ENCODE results near the gene FAM72A.
"Not testable (repeated sequence)": the region's sequence is repeated elsewhere in the genome, so short reads cannot be mapped to it uniquely, and the experiment has no call there.

FAM72A gene

DNA sequence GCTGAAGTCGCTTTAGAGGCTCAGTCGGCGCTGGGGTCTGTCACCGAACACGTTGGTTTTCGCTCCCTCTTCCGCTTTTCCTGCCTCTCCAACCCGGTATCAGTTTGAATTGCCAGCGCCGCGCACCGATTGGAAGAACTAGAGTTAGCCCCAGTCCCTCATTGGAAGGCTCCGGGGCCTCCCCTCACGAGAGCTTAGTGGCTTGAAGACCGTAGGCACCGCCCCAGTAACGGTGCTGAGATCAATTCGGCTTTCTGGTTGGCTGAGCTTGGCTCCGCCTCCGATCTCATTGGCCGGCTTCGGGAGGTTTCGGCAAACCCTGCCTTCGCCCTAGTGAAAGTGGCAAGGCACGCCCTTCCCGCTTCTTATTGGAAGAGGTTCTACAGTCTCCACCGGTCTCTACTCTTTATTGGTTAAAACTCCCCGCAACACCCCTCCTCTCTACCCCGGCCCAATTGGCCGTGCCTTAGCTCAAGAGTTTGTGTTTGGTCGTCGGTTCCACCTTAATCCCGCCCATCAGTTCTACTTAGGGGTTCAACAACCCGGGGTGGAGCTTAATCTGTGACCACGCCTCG is at the start of gene FAM72A:
Gene FAM72A, minus strand, starts transcription at position 51 of the 575 bp plus-strand sequence. CDS start 814 bp downstream, outside the sequence.
- H3K4me3 ChIP-seq (ENCODE audit: low read depth, low read length), result peak within 1 kb of the TSS; percentile 49
- DNase-seq (ENCODE audit: low read depth), result peak; percentile 99

DNA sequence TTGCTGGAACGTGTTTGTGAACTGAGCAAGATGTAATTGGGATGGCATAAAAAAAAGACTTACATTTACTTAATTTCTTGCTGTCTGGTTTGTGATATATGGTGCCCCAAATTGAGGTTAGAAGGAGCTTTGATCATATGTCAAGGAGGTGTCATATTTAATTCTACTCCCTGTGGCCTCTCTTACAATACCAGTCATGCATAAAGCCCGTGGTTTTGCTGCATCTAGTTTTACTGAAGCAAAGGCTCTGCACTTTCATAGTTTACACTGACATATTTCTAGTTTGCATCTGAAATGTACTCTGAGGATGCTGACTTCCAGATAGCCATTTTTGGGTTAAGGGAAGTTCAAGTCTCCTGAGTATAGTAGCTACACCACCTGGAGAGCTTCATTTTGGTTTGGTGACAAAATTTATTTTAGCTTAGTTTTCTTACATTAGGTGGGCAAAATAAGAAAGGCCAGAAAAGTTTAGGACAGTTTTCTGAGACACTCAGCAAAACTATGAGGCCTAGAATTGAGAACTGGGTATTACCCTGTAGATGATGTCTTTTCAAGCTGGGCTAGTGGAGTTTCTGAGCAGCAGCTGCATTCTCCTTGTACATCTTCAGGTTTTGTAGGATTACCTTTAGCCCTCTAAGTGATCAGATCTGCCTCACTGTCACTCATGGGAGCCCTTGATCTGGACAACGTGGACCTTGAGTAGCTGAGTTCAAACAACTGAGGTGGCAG is 48.5 kb upstream of the FAM72A start:
- not testable (repeated sequence) for H3K4me3 ChIP-seq (ENCODE audit: low read depth, low read length); DNase-seq (ENCODE audit: low read depth)

- DNase-seq (ENCODE audit: low read depth); H3K4me3 ChIP-seq (ENCODE audit: low read depth, low read length): not testable (repeated sequence)
Measured at GRCh38 chr1:206246129-206246886, 43.7 kb upstream of the FAM72A start.

GRCh38 chr1:206245479-206245878 is 42.8 kb upstream of the FAM72A start:
- H3K4me3 ChIP-seq (ENCODE audit: low read depth, low read length), result not testable (repeated sequence)

GRCh38 chr1:206243335-206243734 is 40.7 kb upstream of the FAM72A start:
- peak; percentile 60 for DNase-seq (ENCODE audit: low read depth)
- not testable (repeated sequence) for H3K4me3 ChIP-seq (ENCODE audit: low read depth, low read length)

More at GRCh38 chr1:206245479-206245878, 42.8 kb upstream of the FAM72A start:
- not testable (repeated sequence) for DNase-seq (ENCODE audit: low read depth)

- not testable (repeated sequence) for DNase-seq (ENCODE audit: low read depth); H3K4me3 ChIP-seq (ENCODE audit: low read depth, low read length)
Measured at GRCh38 chr1:206240288-206240687, 37.6 kb upstream of the FAM72A start.

GRCh38 chr1:206235190-206235589 is 32.6 kb upstream of the FAM72A start:
- H3K4me3 ChIP-seq (ENCODE audit: low read depth, low read length); DNase-seq (ENCODE audit: low read depth): not testable (repeated sequence)

DNA sequence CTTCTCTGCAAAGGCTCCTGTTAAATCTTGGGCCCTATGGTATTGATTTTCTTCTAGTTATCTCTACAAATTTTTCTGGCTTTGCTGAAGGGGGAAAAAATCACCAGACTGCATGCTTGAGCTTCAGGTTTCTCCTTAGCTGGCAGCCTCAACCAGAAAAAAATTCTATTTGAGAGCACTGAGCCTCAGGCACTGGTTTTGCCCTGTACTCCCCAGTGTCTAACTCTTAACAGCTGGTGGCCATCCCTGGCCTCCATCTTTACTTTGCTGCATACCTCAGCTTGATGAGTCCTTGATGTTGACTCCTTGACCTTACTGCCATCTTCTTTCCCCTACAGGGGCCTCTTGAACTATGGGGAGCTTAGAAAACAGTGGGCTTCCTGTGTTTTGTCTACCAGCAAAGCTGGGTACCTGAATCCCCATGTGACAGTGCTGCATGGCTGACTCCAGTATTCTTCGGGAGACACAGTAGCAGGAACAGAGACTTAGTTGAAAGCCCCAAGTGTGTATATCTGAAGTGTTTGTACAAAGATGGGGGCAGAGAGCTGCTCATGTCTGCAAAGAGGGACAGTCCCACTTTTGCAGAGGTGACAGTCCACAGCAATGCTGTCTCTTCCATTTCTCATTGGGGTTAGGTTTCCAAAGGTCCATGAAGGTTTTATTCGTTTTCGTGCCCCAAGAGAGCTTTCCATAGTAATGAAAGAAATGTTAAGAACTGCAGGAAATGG is 31.7 kb upstream of the FAM72A start:
- H3K4me3 ChIP-seq (ENCODE audit: low read depth, low read length); DNase-seq (ENCODE audit: low read depth): not testable (repeated sequence)

- DNase-seq (ENCODE audit: low read depth); H3K4me3 ChIP-seq (ENCODE audit: low read depth, low read length): not testable (repeated sequence)
Measured at GRCh38 chr1:206232970-206233645, 30.5 kb upstream of the FAM72A start.

- not testable (repeated sequence) for DNase-seq (ENCODE audit: low read depth); H3K4me3 ChIP-seq (ENCODE audit: low read depth, low read length)
Measured at GRCh38 chr1:206231989-206232388, 29.4 kb upstream of the FAM72A start.

DNA sequence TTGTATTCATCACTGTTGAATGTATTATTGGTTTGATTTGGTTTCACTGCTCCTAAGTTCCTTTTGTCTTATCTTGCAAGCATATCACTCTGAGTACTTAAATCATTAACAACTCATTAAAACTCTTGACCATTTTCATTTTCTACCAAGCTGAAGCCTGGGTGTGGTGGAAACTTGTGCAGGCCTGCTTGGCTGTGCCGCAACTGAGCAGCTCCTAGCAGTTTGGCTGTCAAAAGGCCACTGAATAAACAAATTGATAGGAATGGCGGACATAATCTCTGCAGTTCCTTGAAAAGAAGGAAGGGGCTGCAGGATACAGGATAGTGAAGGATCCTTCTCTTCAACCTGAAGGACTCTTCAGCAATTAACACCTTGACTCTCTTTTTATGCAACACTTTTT is 26.6 kb upstream of the FAM72A start:
- not testable (repeated sequence) for H3K4me3 ChIP-seq (ENCODE audit: low read depth, low read length); DNase-seq (ENCODE audit: low read depth)

DNA sequence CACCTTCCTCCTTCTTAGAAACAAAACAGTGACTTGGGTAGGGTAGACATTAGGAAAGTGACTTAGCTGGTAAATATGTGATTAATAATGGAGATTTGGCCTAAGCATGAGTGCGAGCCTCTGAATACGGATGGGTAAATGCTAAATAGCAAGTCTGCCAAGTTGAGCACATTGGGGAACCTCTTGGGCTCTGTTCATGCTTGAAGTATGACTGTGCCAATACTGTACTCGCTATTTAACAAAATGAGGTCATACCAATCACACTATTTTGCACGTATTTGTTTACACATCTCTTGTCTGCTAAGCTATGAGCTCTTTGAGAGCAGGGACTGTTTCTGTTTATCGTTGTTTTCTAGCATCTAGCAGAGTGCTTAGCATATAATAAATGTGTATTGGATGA is 24.2 kb upstream of the FAM72A start:
- not testable (repeated sequence) for H3K4me3 ChIP-seq (ENCODE audit: low read depth, low read length); DNase-seq (ENCODE audit: low read depth)

DNA sequence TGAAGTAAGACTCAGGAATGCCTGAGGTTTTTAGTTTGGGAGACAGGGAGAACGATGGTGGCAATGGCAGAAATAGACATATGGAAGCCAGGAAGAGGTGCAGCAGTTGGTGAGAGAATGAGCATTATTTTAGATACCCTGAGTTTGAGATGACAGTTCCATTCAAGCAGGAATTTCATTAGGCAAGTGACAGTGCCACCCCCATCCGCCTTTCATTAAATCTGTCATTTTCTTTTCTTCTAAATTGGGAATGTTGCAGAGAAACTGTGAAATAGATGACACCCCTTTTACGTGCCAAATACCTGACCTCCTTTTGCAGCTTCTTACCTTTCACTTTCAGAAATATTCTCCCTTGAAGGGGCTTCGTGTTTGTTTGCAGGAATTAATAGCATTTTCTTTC is 22.7 kb upstream of the FAM72A start:
- DNase-seq (ENCODE audit: low read depth), result not testable (repeated sequence)

GRCh38 chr1:206224190-206224776 is 21.6 kb upstream of the FAM72A start:
- not testable (repeated sequence) for DNase-seq (ENCODE audit: low read depth)

More for the DNA sequence above, 22.7 kb upstream of the FAM72A start:
- not testable (repeated sequence) for H3K4me3 ChIP-seq (ENCODE audit: low read depth, low read length)

DNA sequence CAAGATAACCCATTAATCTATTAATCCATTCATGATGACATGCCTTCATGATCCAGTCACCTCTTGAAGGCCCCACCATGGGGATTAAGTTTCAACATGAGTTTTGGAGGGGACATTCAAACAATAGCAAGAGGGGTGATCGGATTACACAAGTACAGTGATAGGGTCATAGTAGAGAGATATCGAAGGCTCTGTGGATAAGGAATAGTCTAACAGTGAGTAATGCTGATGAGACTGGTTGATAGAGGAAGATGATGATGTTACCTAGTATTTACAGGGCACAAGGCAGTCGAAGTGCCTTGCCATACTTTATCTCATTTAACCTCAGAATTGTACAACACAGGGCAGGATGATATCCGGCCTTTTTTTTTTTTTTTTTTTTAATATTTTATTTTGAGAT is 18.9 kb upstream of the FAM72A start:
- not testable (repeated sequence) for H3K4me3 ChIP-seq (ENCODE audit: low read depth, low read length); DNase-seq (ENCODE audit: low read depth)

More at GRCh38 chr1:206224190-206224776, 21.6 kb upstream of the FAM72A start:
- H3K4me3 ChIP-seq (ENCODE audit: low read depth, low read length), result not testable (repeated sequence)

GRCh38 chr1:206220332-206221000 is 17.8 kb upstream of the FAM72A start:
- H3K4me3 ChIP-seq (ENCODE audit: low read depth, low read length), result not testable (repeated sequence)
- DNase-seq (ENCODE audit: low read depth), result peak; percentile 4

DNA sequence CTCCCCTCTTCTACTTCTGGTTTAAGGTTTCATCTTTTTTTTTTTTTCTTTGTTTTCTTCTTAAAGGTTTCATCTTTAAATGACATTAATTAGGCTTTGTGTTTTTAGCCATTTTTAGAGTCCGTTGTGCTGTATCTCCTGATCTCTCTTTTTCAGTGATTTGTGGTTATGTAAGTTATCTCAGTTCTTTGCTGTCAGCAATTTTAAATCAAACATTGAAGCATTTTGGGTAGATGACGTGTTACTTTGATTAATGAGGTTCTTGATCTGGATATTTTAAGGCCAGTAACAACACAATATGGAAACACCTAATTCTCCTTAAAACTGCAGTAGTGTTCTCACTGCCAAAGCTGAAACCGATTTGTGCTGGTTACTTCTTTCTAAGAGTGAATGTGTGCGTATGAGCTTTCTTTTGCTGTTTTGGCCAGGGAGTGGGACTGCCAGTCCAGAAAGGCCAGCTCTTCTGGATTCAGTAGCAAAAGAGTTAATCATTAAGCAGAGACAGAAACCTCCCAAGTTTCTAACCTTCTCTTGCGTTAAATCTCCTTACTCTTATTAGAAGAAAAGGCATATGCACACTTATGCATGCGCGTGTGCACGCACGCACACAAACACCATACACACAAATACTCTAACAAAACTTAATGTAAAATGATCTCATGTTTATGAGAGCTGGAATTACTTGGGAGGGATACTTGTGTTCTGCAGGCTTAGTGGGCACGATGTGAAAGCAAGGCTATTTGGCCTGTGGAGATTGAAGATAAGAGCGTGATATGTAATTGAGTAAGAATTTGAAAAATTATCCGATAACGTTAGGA is 17.1 kb upstream of the FAM72A start:
- not testable (repeated sequence) for H3K4me3 ChIP-seq (ENCODE audit: low read depth, low read length); DNase-seq (ENCODE audit: low read depth)

Measured in NB4 (cell line).